Ishikawa (cell line): ENCODE measurements around the gene PPP1R11.

Source experiments
- EP300 ChIP-seq: IDR thresholded peaks from 2 replicates; pipeline ENCODE4 v1.6.1; 2012; ENCODE audit warnings: borderline replicate concordance
- TAF1 ChIP-seq: IDR thresholded peaks from 2 replicates; pipeline ENCODE4 v1.6.1; 2012; ENCODE audit warnings: low read depth, mild to moderate bottlenecking
- YY1 ChIP-seq: IDR thresholded peaks from 2 replicates; pipeline ENCODE4 v1.6.1; 2012; ENCODE audit warnings: low read depth
- TF ChIP-seq, protein P1 (sequence below): IDR thresholded peaks from 2 replicates; pipeline ENCODE4 v1.6.1; 2012; ENCODE audit warnings: low read depth, mild to moderate bottlenecking
- TF ChIP-seq, protein P2 (sequence below): IDR thresholded peaks from 2 replicates; pipeline ENCODE4 v1.6.1; 2012

DNA sequence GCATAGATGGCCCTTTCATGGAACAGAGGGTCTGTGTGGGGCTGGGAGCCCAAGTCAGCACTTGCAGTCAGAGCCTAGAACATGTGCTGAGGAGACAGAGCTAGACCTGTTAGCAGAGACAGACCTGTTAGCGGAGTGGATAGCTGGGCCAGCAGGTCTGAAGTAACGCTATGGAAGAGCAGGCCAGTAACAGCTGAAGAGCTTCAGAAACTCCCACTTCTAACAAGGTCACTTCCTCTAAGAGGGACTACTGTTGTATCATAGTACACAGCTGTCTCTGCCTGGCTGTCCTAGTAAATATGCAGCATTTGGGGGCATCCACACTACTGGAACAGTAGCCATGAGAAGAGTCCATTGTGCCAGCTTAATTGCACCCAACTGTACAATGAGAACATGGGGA is 47.2 kb upstream of the PPP1R11 start:
- TF ChIP-seq, protein P1, sequence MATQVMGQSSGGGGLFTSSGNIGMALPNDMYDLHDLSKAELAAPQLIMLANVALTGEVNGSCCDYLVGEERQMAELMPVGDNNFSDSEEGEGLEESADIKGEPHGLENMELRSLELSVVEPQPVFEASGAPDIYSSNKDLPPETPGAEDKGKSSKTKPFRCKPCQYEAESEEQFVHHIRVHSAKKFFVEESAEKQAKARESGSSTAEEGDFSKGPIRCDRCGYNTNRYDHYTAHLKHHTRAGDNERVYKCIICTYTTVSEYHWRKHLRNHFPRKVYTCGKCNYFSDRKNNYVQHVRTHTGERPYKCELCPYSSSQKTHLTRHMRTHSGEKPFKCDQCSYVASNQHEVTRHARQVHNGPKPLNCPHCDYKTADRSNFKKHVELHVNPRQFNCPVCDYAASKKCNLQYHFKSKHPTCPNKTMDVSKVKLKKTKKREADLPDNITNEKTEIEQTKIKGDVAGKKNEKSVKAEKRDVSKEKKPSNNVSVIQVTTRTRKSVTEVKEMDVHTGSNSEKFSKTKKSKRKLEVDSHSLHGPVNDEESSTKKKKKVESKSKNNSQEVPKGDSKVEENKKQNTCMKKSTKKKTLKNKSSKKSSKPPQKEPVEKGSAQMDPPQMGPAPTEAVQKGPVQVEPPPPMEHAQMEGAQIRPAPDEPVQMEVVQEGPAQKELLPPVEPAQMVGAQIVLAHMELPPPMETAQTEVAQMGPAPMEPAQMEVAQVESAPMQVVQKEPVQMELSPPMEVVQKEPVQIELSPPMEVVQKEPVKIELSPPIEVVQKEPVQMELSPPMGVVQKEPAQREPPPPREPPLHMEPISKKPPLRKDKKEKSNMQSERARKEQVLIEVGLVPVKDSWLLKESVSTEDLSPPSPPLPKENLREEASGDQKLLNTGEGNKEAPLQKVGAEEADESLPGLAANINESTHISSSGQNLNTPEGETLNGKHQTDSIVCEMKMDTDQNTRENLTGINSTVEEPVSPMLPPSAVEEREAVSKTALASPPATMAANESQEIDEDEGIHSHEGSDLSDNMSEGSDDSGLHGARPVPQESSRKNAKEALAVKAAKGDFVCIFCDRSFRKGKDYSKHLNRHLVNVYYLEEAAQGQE = no peak
- TF ChIP-seq, protein P2, sequence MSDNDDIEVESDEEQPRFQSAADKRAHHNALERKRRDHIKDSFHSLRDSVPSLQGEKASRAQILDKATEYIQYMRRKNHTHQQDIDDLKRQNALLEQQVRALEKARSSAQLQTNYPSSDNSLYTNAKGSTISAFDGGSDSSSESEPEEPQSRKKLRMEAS = no peak
- no peak for TF ChIP-seq YY1
- no peak for TF ChIP-seq EP300
- TF ChIP-seq TAF1 = no peak
